RWPE2 (cell line): Measurements from ENCODE around the gene SLC16A13.

Experiments
- ATAC-seq: fragments of 200-7000 bp; cut with Tn5 transposase; 3 replicates; pipeline ENCODE4 v1.9.1; 2021; ENCODE audit warnings: low read depth
- DNase-seq: peaks from one replicate; pipeline ENCODE4 v3.0.0-alpha.2; 2020; ENCODE audit warnings: low spot score
- H3K27ac ChIP-seq: fragments of 450-650 bp; 2 replicates; pipeline ENCODE4 v1.5.1; 2017; ENCODE audit warnings: mild to moderate bottlenecking; ENCODE audit not compliant: poor library complexity, severe bottlenecking
- H3K27me3 ChIP-seq: fragments of 250-450 bp; sonication (Bioruptor Pico); 2 replicates; pipeline ENCODE4 v1.5.1; 2021; ENCODE audit warnings: mild to moderate bottlenecking, moderate library complexity; ENCODE audit not compliant: insufficient read depth, poor library complexity, severe bottlenecking
- H3K36me3 ChIP-seq: fragments of 250-450 bp; sonication (Bioruptor Pico); 2 replicates; pipeline ENCODE4 v1.5.1; 2020; ENCODE audit warnings: low read depth, mild to moderate bottlenecking, moderate library complexity
- H3K4me1 ChIP-seq: fragments of 250-450 bp; sonication (Bioruptor Pico); 2 replicates; pipeline ENCODE4 v1.5.1; 2021; ENCODE audit warnings: mild to moderate bottlenecking, moderate library complexity; ENCODE audit not compliant: insufficient read depth, poor library complexity, severe bottlenecking
- H3K4me3 ChIP-seq: fragments of 250-450 bp; sonication (Bioruptor Pico); 2 replicates; pipeline ENCODE4 v1.5.1; 2021; ENCODE audit warnings: mild to moderate bottlenecking, moderate library complexity; ENCODE audit not compliant: severe bottlenecking
- H3K9me3 ChIP-seq: fragments of 250-450 bp; sonication (Bioruptor Pico); 2 replicates; pipeline ENCODE4 v1.5.1; 2021; ENCODE audit warnings: mild to moderate bottlenecking, moderate library complexity; ENCODE audit not compliant: severe bottlenecking
- TF ChIP-seq, protein P1 (sequence below): fragments of 450-650 bp; IDR thresholded peaks from one replicate; pipeline ENCODE4 v1.5.1; 2017; ENCODE audit warnings: mild to moderate bottlenecking, moderate library complexity; ENCODE audit not compliant: poor library complexity, severe bottlenecking

SLC16A13 gene

GRCh38 chr17:7079581-7080455, 44.0 kb downstream of the SLC16A13 start, which contains the start of gene CLEC10A:
Gene CLEC10A (minus strand): TSS chr17:7080251. CDS start chr17:7078812, 1,439 bp downstream.
- H3K27me3 ChIP-seq: no peaks in the 10 kb centered on the region
- H3K36me3 ChIP-seq: no peaks in the 10 kb centered on the region
- H3K27ac ChIP-seq: no peak within 1 kb of the TSS
- H3K4me1 ChIP-seq: no peaks in the 10 kb centered on the region
- ATAC-seq (no peak), DNase-seq (no peak)
- H3K9me3 ChIP-seq: no peaks in the 10 kb centered on the region
- no peak within 1 kb of the TSS for H3K4me3 ChIP-seq
- TF ChIP-seq, protein P1, sequence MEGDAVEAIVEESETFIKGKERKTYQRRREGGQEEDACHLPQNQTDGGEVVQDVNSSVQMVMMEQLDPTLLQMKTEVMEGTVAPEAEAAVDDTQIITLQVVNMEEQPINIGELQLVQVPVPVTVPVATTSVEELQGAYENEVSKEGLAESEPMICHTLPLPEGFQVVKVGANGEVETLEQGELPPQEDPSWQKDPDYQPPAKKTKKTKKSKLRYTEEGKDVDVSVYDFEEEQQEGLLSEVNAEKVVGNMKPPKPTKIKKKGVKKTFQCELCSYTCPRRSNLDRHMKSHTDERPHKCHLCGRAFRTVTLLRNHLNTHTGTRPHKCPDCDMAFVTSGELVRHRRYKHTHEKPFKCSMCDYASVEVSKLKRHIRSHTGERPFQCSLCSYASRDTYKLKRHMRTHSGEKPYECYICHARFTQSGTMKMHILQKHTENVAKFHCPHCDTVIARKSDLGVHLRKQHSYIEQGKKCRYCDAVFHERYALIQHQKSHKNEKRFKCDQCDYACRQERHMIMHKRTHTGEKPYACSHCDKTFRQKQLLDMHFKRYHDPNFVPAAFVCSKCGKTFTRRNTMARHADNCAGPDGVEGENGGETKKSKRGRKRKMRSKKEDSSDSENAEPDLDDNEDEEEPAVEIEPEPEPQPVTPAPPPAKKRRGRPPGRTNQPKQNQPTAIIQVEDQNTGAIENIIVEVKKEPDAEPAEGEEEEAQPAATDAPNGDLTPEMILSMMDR: no peak

GRCh38 chr17:7080456-7081041, 44.7 kb downstream of the SLC16A13 start:
- TF ChIP-seq, protein P1: no peak
- no peaks in the 10 kb centered on the region for H3K4me1 ChIP-seq
- H3K9me3 ChIP-seq: no peaks in the 10 kb centered on the region
- ATAC-seq: no peak
- H3K27ac ChIP-seq: no peak overlapping the region
- no peaks in the 10 kb centered on the region for H3K36me3 ChIP-seq
- H3K27me3 ChIP-seq: no peaks in the 10 kb centered on the region
- no peak overlapping the region for H3K4me3 ChIP-seq
- DNase-seq: no peak

- Histone ChIP-seq H3K36me3 (no peaks in the 10 kb centered on the region), H3K9me3 (no peaks in the 10 kb centered on the region), H3K4me1 (no peaks in the 10 kb centered on the region), H3K27ac (no peak overlapping the region), H3K27me3 (no peaks in the 10 kb centered on the region), H3K4me3 (no peak overlapping the region)
- DNase-seq (no peak), ATAC-seq (no peak)
- TF ChIP-seq, protein P1: no peak
Observed at GRCh38 chr17:7081341-7082062, 45.7 kb downstream of the SLC16A13 start.

DNA sequence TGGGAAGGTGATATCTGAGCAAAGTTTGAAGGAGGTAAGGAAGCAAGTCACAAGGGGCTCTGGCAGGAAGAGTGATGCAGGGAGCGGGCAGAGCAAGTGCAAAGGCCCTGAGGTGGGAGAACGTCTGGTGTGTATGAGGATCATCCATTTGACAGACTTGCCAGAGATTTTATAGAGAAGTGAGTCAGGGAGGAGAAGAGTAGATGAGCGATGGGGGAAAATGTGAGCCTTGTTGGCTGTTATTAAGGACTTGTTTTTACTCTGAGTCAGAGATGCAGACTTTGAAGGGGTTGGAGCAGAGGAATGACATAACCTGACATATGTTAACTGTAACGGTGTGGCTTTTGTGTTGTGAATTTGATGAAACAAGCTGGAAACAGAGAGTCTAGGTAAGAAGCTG, 47.8 kb downstream of the SLC16A13 start:
- H3K9me3 ChIP-seq: no peaks in the 10 kb centered on the region
- no peak overlapping the region for H3K27ac ChIP-seq
- TF ChIP-seq, protein P1: no peak
- no peak for DNase-seq
- peaks cover 8% of the 10 kb centered on the region for H3K4me1 ChIP-seq
- no peak overlapping the region for H3K4me3 ChIP-seq
- H3K36me3 ChIP-seq: no peaks in the 10 kb centered on the region
- ATAC-seq: peak; percentile 52
- H3K27me3 ChIP-seq: no peaks in the 10 kb centered on the region
